K562 (cell line): ENCODE data around the gene RTL10. TPM values are rescaled to one million over a fixed set of nuclear protein-coding genes. Genes with fewer than 3 reads are reported as not detected.

Experiments
- FOXO4 ChIP-seq: fragments of 450-650 bp; formaldehyde crosslinking; IDR thresholded peaks from 2 replicates; pipeline ENCODE4 v1.4.0; 2020; ENCODE audit warnings: mild to moderate bottlenecking, moderate library complexity
- MAX ChIP-seq: sonication (generic); formaldehyde crosslinking; IDR thresholded peaks from 2 replicates; pipeline ENCODE4 v1.9.0; 2022; ENCODE audit warnings: mild to moderate bottlenecking, missing genetic modification reagents
- POLR2AphosphoS2 ChIP-seq: IDR thresholded peaks from 2 replicates; pipeline ENCODE4 v1.6.1; 2012; ENCODE audit warnings: low read length, improper control_type of control experiment
- PRMT5 ChIP-seq: sonication (generic); formaldehyde crosslinking; IDR thresholded peaks from 2 replicates; pipeline ENCODE4 v1.5.0; 2020; ENCODE audit warnings: missing genetic modification reagents
- RBM22 ChIP-seq: fragments of 200-400 bp; formaldehyde crosslinking; IDR thresholded peaks from 2 replicates; pipeline ENCODE4 v1.6.1; 2018; ENCODE audit warnings: low read length, low read depth; ENCODE audit not compliant: poor library complexity, severe bottlenecking
- SIX5 ChIP-seq, 2 experiments: IDR thresholded peaks; 2 replicates each; pipeline ENCODE4 v1.6.1; 2011; ENCODE audit warnings: low read length in 2 of 2, borderline replicate concordance in 1 of 2, low read depth in 1 of 2, mild to moderate bottlenecking in 1 of 2, moderate library complexity in 1 of 2; ENCODE audit not compliant: insufficient read depth in 1 of 2
- SMAD4 ChIP-seq: fragments of 250-450 bp; sonication (Bioruptor Pico); conservative IDR thresholded peaks from 2 replicates; pipeline ENCODE4 v1.8.0; 2021; ENCODE audit warnings: inconsistent platforms, mild to moderate bottlenecking, moderate library complexity
- TGIF2 ChIP-seq: sonication (generic); formaldehyde crosslinking; IDR thresholded peaks from 2 replicates; pipeline ENCODE4 v1.8.1; 2022; ENCODE audit warnings: mild to moderate bottlenecking, missing genetic modification reagents, moderate library complexity
- XRCC4 ChIP-seq: IDR thresholded peaks from one replicate; pipeline ENCODE4 v1.6.1; 2011; ENCODE audit not compliant: insufficient read depth, insufficient read length; ENCODE audit errors: extremely low read depth
- ZFX ChIP-seq: sonication (generic); formaldehyde crosslinking; IDR thresholded peaks from 2 replicates; pipeline ENCODE4 v1.8.0; 2022; ENCODE audit warnings: mild to moderate bottlenecking, missing genetic modification reagents, moderate library complexity
- ZNF395 ChIP-seq: fragments of 200-800 bp; sonication (Bioruptor generic); IDR thresholded peaks from 2 replicates; pipeline ENCODE4 v1.6.1; 2017; ENCODE audit warnings: missing genetic modification characterization, missing compliant biosample characterization
- ZNF436 ChIP-seq: fragments of 250-450, 450-650 bp; sonication (Bioruptor Pico); formaldehyde crosslinking; IDR thresholded peaks from 2 replicates; pipeline ENCODE4 v1.7.0; 2020; ENCODE audit warnings: mild to moderate bottlenecking
- ZNF518B ChIP-seq: fragments of 250-450 bp; sonication (Bioruptor Pico); IDR thresholded peaks from 2 replicates; pipeline ENCODE4 v1.5.0; 2021; ENCODE audit warnings: mild to moderate bottlenecking, moderate library complexity
- ZNF609 ChIP-seq: sonication (generic); formaldehyde crosslinking; IDR thresholded peaks from 2 replicates; pipeline ENCODE4 v1.8.1; 2023; ENCODE audit warnings: missing genetic modification reagents, mild to moderate bottlenecking, borderline replicate concordance
- ZNF695 ChIP-seq: fragments of 450-650 bp; formaldehyde crosslinking; IDR thresholded peaks from 2 replicates; pipeline ENCODE4 v1.4.0; 2020; ENCODE audit warnings: mild to moderate bottlenecking, moderate library complexity
- polyA plus RNA-seq, 8 experiments: library from polyadenylated mRNA; depleted of rRNA in 4 of 8; stranded (reverse) in 5 of 8; unstranded in 3 of 8; fragments of >200 nt; fragmentation: Nextera tagmentation in 2 of 8; fragmentation: Illumina TruSeq in 1 of 8; extraction: Ambion mirVana in 2 of 8; extraction: Trizol in 1 of 8; gene quantifications; 2 replicates each; pipeline versions ENCODE4 v1.2.1 to v1.2.3, GENCODE V29; 2011 to 2014; ENCODE audit warnings: inconsistent platforms in 1 of 8, missing spikeins in 1 of 8
- total RNA-seq, 7 experiments: library from RNA; depleted of rRNA in 6 of 7; stranded (reverse); fragments of >200 nt in 6 of 7; fragmentation: Illumina TruSeq in 2 of 7; extraction: Trizol in 2 of 7; gene quantifications; 2 replicates each; pipeline versions ENCODE4 v1.2.1 to v1.2.3, GENCODE V29; 2011 to 2021; ENCODE audit warnings: low replicate concordance in 1 of 7

The RTL10 gene
- total and polyA plus RNA-seq, 9 of the 15 experiments (the other 6 are each of a cell fraction or from before 2014, with no cell fraction given) = 19.8 to 75.5 (median 32.5) TPM

GRCh38 chr22:19854778-19855503 lies at the start of gene RTL10, which contains the start of gene GNB1L (continued):
- TF ChIP-seq ZNF436 (CRISPR knock-in tag) (no peak; the same call in 1 of the 2 replicates), PRMT5 (CRISPR knock-in tag) (no peak), SIX5 (IDR thresholded peaks at IDR 0.05; ENCODE audit: borderline replicate concordance in 1 of 2, insufficient read depth in 1 of 2, low read depth in 1 of 2, low read length in 2 of 2) (no peak; a peak in 1 of 4 replicates), ZNF609 (CRISPR knock-in tag) (no peak), XRCC4 (no peak), FOXO4 (CRISPR knock-in tag) (peak; percentile 91; the same call in 1 of the 2 replicates), TGIF2 (CRISPR knock-in tag) (no peak), ZNF518B (CRISPR knock-in tag) (no peak), SMAD4 (CRISPR knock-in tag) (peak; percentile 90), POLR2AphosphoS2 (peak; percentile 91; the same call in 1 of the 2 replicates), RBM22 (no peak), ZNF395 (no peak), ZFX (CRISPR knock-in tag) (no peak), ZNF695 (CRISPR knock-in tag) (peak; percentile 80; the same call in 1 of the 2 replicates), MAX (no peak)
